Common myeloid progenitor, CD34-positive (primary cell): ENCODE data around the gene DAAM2.

ENCODE experiments used
- CTCF ChIA-PET: fragments of 350-600 bp; sonication (Branson Sonifier 250); formaldehyde crosslinking; loops from one replicate; lab custom pipeline; 2021; ENCODE audit warnings: antibody characterized with exemption; lab: Charles Lee
- POLR2A ChIA-PET: fragments of 350-600 bp; sonication (Branson Sonifier 250); formaldehyde crosslinking; loops from one replicate; lab custom pipeline; 2021; ENCODE audit warnings: antibody characterized with exemption; lab: Charles Lee
- DNase-seq, 3 donors: peaks; one replicate each; pipeline versions ENCODE4 v3.0.0 to v3.0.0-alpha.2; 2013
- H3K27ac ChIP-seq, 2 experiments: 1 replicate in 1 of 2; 2 replicates in 1 of 2; pipeline ENCODE4 v1.7.0; 2013; ENCODE audit warnings: inconsistent platforms in 2 of 2, low read length in 2 of 2, mild to moderate bottlenecking in 2 of 2, low read depth in 1 of 2, moderate library complexity in 1 of 2; ENCODE audit not compliant: severe bottlenecking in 2 of 2, insufficient read depth in 1 of 2, poor library complexity in 1 of 2
- H3K27me3 ChIP-seq, 5 experiments: replicated peaks in 2 of 5; 1 replicate in 3 of 5; 2 replicates in 2 of 5; pipeline versions ENCODE4 v1.6.1 to v1.7.0; 2013; ENCODE audit warnings: low read length in 4 of 5, mild to moderate bottlenecking in 2 of 5, moderate library complexity in 2 of 5, inconsistent platforms in 1 of 5; ENCODE audit not compliant: insufficient read depth in 5 of 5, control insufficient read depth in 4 of 5
- H3K36me3 ChIP-seq, 4 experiments: 1 replicate in 2 of 4; 2 replicates in 2 of 4; pipeline versions ENCODE4 v1.6.1 to v1.7.0; 2013; ENCODE audit warnings: low read length in 3 of 4, control low read depth in 1 of 4, mild to moderate bottlenecking in 1 of 4; ENCODE audit not compliant: control insufficient read depth in 4 of 4, insufficient read depth in 4 of 4
- H3K4me1 ChIP-seq, 4 experiments: 1 replicate in 3 of 4; 2 replicates in 1 of 4; pipeline versions ENCODE4 v1.6.1 to v1.7.1; 2013; ENCODE audit warnings: low read length in 3 of 4, mild to moderate bottlenecking in 3 of 4, control low read depth in 1 of 4, inconsistent platforms in 1 of 4, moderate library complexity in 1 of 4; ENCODE audit not compliant: control insufficient read depth in 4 of 4, insufficient read depth in 4 of 4; ENCODE audit errors: control extremely low read depth in 1 of 4
- H3K4me3 ChIP-seq, 7 experiments: 1 replicate in 4 of 7; 2 replicates in 3 of 7; pipeline versions ENCODE4 v1.5.1 to v1.7.0; 2013; ENCODE audit warnings: mild to moderate bottlenecking in 7 of 7, low read length in 6 of 7, moderate library complexity in 6 of 7, inconsistent platforms in 2 of 7, low read depth in 2 of 7, control low read depth in 1 of 7; ENCODE audit not compliant: insufficient read depth in 4 of 7, control insufficient read depth in 1 of 7; ENCODE audit errors: extremely low read depth in 1 of 7
- H3K9me3 ChIP-seq, 5 experiments: 1 replicate in 4 of 5; 2 replicates in 1 of 5; pipeline versions ENCODE4 v1.6.1 to v1.7.1; 2013; ENCODE audit warnings: low read length in 4 of 5, mild to moderate bottlenecking in 2 of 5, inconsistent platforms in 1 of 5, low read depth in 1 of 5, moderate library complexity in 1 of 5; ENCODE audit not compliant: control insufficient read depth in 4 of 5, insufficient read depth in 2 of 5; ENCODE audit errors: control extremely low read depth in 1 of 5
- WGBS: methylation state at CpG from one replicate; pipeline ENCODE4 v1.1.5; 2013; ENCODE audit not compliant: insufficient coverage; 5-methylcytosine and 5-hydroxymethylcytosine counted together

DAAM2 gene

DNA sequence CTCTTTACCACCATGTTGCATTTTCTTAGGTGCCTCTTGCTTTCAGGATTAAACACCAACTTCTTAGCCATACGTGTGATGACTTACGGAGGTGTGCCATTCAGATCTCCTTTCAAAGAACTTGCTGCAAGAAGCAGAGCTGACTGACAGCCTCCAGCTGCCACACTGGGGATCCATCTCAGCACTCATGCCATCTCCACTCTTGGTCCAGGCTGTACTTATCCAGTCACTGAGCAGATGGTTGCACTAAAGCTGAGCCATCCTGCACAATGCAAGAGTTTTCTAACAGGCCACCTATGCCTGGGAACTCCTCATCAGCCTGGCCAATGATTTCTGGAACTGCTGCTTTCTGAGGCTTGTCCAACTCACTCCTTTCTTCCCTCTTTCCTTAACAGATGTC lies 35.6 kb upstream of the DAAM2 start:
- H3K4me1 ChIP-seq, result peaks cover 0 to 10% (median 2%) of the 10 kb centered on the region in 4 experiments
- ChIA-PET POLR2A (no interaction called here), CTCF (no interaction called here)

DNA sequence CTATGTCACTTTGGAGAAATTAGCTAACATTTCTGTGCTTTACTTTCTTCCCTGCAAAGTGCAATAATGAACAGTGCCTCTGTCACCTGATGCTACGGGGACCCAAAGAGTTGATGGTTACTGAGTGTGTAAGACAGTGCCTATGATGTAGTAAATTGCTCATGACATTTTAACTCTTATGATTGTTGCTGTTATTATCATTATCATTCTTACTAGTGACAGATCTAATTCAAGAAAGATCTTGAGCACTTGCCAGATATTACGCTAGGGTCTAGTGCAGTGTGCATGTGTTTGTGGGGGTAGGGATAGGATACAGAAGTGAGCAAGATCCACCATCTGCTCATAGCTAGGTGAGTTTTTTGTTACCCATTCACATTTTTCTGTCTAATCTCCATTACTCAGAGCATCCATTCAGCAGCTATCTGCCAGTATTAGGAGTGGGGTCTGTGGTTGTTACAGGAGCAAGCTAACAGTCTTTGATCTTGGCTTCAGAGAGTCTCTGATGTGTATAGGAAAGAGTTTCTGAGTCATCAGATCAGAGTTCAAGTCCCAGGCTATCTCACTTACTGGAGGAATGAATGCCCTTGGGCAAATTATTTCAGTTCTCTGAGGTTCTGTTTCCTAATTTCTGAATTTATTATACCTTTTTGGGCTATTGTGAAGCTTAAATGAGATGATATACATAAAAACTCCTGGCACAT lies 33.1 kb upstream of the DAAM2 start:
- no peaks in the 10 kb centered on the region for H3K36me3 ChIP-seq
- whole genome bisulfite sequencing, result no CpG with 5 or more reads among the region's 2 CpGs
- CTCF ChIA-PET, result no interaction called here
- peaks cover 0 to 2% (median 0%) of the 10 kb centered on the region in 5 experiments for H3K9me3 ChIP-seq
- POLR2A ChIA-PET, result no interaction called here
- peaks cover 0 to 4% (median 3%) of the 10 kb centered on the region in 5 experiments for H3K27me3 ChIP-seq
- H3K4me1 ChIP-seq, result peaks cover 0 to 2% (median 0%) of the 10 kb centered on the region in 4 experiments
- H3K4me3 ChIP-seq, result no peak overlapping the region
- no peak overlapping the region for H3K27ac ChIP-seq
- DNase-seq, result no peak

More for the DNA sequence above, 35.6 kb upstream of the DAAM2 start:
- Histone ChIP-seq H3K27ac (no peak overlapping the region), H3K27me3 (peaks cover 0 to 4% (median 3%) of the 10 kb centered on the region in 5 experiments), H3K36me3 (no peaks in the 10 kb centered on the region), H3K9me3 (peaks cover 0 to 2% (median 0%) of the 10 kb centered on the region in 5 experiments), H3K4me3 (no peak overlapping the region)
- WGBS, result 100% methylated on average over 2 of the region's 2 CpGs
- DNase-seq, result no peak

DNA sequence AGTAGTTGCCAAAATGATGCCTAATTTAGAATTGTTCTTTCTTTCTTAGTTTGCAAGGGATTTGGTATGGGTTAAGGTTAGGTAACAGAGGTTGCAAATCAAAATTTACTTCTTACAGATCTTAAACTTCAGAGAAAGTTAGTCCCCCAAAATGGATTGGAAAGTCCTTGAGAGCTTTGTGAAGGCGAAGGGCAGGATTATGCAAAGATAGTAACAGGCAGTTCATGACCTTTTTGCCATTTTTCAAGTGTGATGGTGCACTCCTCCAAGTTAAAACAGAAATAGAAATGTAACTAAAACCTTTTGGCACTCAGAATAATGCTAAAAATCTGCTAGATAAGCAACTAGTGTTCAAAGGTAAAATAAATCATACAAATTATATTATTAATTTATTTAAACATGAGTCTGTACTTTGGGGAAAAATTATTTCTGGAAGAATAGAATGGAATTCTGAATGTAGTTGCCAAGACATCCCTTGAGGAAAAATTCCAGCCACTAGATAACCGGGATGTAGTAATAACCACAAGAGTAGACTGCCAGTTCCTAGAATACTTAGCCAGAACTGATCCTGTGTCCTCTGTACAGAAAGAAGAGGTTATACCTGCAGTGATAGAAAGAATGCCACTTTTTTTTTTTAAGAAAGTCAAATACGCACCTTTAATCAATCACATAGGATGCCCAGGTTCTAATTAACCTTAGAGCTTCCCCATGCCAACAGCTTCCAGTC lies 31.8 kb upstream of the DAAM2 start:
- H3K4me1 ChIP-seq, result no peaks in the 10 kb centered on the region
- ChIA-PET POLR2A (no interaction called here), CTCF (no interaction called here)
- DNase-seq, result no peak
- H3K4me3 ChIP-seq, result no peak overlapping the region
- H3K27me3 ChIP-seq, result peaks cover 0 to 4% (median 3%) of the 10 kb centered on the region in 5 experiments
- H3K9me3 ChIP-seq, result peaks cover 0 to 2% (median 0%) of the 10 kb centered on the region in 5 experiments
- no peaks in the 10 kb centered on the region for H3K36me3 ChIP-seq
- H3K27ac ChIP-seq, result no peak overlapping the region
- WGBS, result 100% methylated on average over 1 of the region's 3 CpGs

DNA sequence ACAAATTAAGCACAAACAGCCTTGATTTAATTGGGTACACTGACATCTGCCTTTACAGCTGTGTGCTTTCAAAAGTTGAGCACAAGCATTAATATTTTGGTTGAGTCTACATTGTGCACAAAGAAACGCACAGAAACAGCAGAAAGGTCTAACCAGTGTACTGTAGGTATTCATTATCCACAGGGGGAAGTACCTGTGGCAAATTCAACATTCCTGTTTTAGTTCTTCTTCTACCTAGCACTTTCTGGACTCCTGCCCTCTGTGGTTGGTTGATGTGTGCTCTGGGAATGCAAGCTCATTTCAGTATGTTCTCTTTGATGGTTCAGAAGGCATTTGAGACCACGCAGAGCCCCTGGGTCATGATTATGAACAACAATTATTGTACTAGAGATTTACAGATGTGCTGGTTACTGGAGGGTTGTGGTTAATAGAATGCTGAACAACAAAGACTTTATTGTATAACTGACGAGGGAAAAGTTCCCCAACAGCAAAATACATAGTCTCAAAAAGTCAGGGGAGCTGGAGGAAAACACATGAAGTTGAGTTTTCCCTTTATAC lies 26.6 kb upstream of the DAAM2 start:
- CTCF ChIA-PET, result no interaction called here
- no peak overlapping the region for H3K4me3 ChIP-seq
- no peak overlapping the region for H3K27ac ChIP-seq
- no peaks in the 10 kb centered on the region for H3K4me1 ChIP-seq
- no peak for DNase-seq
- no peaks in the 10 kb centered on the region for H3K36me3 ChIP-seq
- H3K9me3 ChIP-seq, result no peaks in the 10 kb centered on the region
- POLR2A ChIA-PET, result no interaction called here
- no peaks in the 10 kb centered on the region for H3K27me3 ChIP-seq
- WGBS, result 100% methylated on average over 1 of the region's 3 CpGs

DNA sequence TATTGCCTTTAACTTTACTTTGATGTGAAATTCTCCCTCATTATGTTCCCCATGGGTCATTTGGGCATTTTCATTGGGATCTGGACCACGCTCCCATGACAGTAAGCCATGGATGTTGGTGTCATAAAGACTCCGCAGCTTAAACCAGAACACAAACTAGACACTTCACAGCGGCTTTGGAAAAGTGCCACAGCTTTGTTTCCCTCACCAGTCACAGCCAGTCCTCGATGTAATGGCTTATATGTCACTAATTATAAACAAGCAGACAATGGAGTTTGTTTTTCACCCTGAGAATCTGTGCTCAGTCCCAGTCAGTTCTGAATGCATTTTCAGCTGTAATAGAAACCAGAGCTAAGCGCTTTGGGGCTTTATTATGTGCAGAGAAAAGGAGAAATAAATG lies 23.2 kb upstream of the DAAM2 start:
- 92% methylated on average over 3 of the region's 5 CpGs for WGBS
- Histone ChIP-seq H3K4me3 (no peak overlapping the region), H3K27me3 (no peaks in the 10 kb centered on the region), H3K4me1 (peaks cover 0 to 4% (median 0%) of the 10 kb centered on the region in 4 experiments), H3K9me3 (no peaks in the 10 kb centered on the region), H3K36me3 (no peaks in the 10 kb centered on the region), H3K27ac (no peak overlapping the region)
- POLR2A ChIA-PET, result no interaction called here
- DNase-seq, result no peak
- CTCF ChIA-PET, result no interaction called here

DNA sequence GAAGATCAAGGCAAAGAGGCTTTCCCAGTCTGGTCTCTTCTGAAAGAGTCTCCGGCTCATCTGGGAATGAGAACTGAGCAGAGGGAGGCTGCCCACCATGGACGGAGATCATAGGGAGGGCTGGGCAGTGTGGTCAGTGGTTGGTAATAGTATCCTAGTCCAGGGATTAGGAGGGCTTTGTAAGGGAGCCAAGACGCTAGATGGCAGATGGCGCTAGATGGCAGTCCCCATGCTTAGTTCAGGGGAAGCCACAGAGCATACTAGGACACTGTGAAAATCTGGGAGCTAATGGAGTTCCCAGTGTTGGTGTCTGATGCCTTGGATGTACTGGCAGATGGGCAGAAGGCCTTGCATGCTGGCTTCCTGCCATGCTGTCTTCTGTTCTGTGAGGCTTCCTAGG lies 21.7 kb upstream of the DAAM2 start:
- Histone ChIP-seq H3K4me1 (peaks cover 0 to 4% (median 0%) of the 10 kb centered on the region in 4 experiments), H3K27me3 (peaks cover 0 to 2% (median 0%) of the 10 kb centered on the region in 5 experiments), H3K27ac (no peak overlapping the region), H3K9me3 (no peaks in the 10 kb centered on the region), H3K36me3 (no peaks in the 10 kb centered on the region), H3K4me3 (no peak overlapping the region)
- ChIA-PET POLR2A (no interaction called here), CTCF (no interaction called here)
- WGBS, result 89% methylated on average over 4 of the region's 4 CpGs
- no peak for DNase-seq
